HEK293T (cell line): ENCODE data around the gene TTC28.

ENCODE experiments used
- ARNT ChIP-seq: fragments of 450-650 bp; IDR thresholded peaks from 2 replicates; pipeline ENCODE4 v1.6.1; 2017; ENCODE audit warnings: mild to moderate bottlenecking
- BHLHE40 ChIP-seq: fragments of 450-650 bp; IDR thresholded peaks from 2 replicates; pipeline ENCODE4 v1.6.1; 2016; ENCODE audit warnings: mild to moderate bottlenecking, moderate library complexity, borderline replicate concordance
- FOXK2 ChIP-seq: fragments of 450-650 bp; IDR thresholded peaks from 2 replicates; pipeline ENCODE4 v1.6.1; 2016; ENCODE audit warnings: mild to moderate bottlenecking
- L3MBTL2 ChIP-seq: fragments of 450-650 bp; conservative IDR thresholded peaks from 2 replicates; pipeline ENCODE4 v1.6.1; 2016; ENCODE audit warnings: mild to moderate bottlenecking
- LEF1 ChIP-seq: fragments of 450-650 bp; IDR thresholded peaks from 2 replicates; pipeline ENCODE4 v1.6.1; 2017; ENCODE audit warnings: mild to moderate bottlenecking, borderline replicate concordance
- NFRKB ChIP-seq: fragments of 450-650 bp; IDR thresholded peaks from 2 replicates; pipeline ENCODE4 v1.6.1; 2016; ENCODE audit warnings: mild to moderate bottlenecking, moderate library complexity
- SUZ12 ChIP-seq: fragments of 450-650 bp; IDR thresholded peaks from 2 replicates; pipeline ENCODE4 v1.6.1; 2016; ENCODE audit warnings: mild to moderate bottlenecking
- TARDBP ChIP-seq: fragments of 450-650 bp; IDR thresholded peaks from 2 replicates; pipeline ENCODE4 v1.6.1; 2016

DNA sequence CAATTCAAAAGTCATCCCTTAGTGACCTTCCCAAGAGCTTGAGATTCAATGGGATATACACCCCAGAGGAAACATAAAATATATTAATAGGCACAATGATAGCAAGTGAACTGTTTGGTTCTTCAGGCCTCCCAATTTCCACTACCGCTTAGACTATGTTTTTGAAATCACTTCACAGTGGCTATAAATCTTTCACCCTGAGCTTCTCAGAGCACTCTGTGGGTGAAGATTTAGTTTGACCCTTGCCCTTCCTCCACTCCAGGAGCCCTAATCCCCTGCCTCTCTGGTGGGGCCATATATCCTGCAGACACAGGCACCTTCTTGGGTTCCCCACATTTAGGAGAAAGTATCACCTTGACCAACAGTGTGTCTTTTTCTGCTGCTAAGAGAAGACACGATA lies 573.7 kb downstream of the TTC28 start:
- TF ChIP-seq TARDBP (no peak), NFRKB (no peak), SUZ12 (no peak), LEF1 (no peak), FOXK2 (no peak), BHLHE40 (no peak), ARNT (no peak), L3MBTL2 (no peak)
